Panc1 (cell line): ENCODE data around the gene FAM210B.

Experiments used
- CTCF ChIP-seq: fragments of 450-650 bp; IDR thresholded peaks from 2 replicates; pipeline ENCODE4 v1.5.1; 2017; ENCODE audit warnings: mild to moderate bottlenecking
- POLR2AphosphoS5 ChIP-seq: IDR thresholded peaks from 2 replicates; pipeline ENCODE4 v1.6.1; 2012; ENCODE audit warnings: mild to moderate bottlenecking, low read depth, low read length, moderate library complexity
- REST ChIP-seq, 2 experiments: IDR thresholded peaks; 2 replicates each; pipeline ENCODE4 v1.6.1; 2011 to 2012; ENCODE audit warnings: low read depth in 2 of 2, control low read depth in 1 of 2, low read length in 1 of 2, mild to moderate bottlenecking in 1 of 2, moderate library complexity in 1 of 2; ENCODE audit not compliant: insufficient read depth in 1 of 2
- SIN3A ChIP-seq: IDR thresholded peaks from 2 replicates; pipeline ENCODE4 v1.6.1; 2012; ENCODE audit warnings: low read depth, mild to moderate bottlenecking, low read length, moderate library complexity, borderline replicate concordance; ENCODE audit not compliant: insufficient read depth
- TCF7L2 ChIP-seq: IDR thresholded peaks from 2 replicates; pipeline ENCODE4 v1.6.1; 2011; ENCODE audit warnings: mild to moderate bottlenecking, low read depth, low read length, inconsistent platforms

GRCh38 chr20:56409521-56409920 is 50.7 kb downstream of the FAM210B start:
- TF ChIP-seq SIN3A (no peak), CTCF (no peak), REST (IDR thresholded peaks at IDR 0.05; ENCODE audit: insufficient read depth in 1 of 2, low read depth in 2 of 2, low read length in 1 of 2) (no peak), POLR2AphosphoS5 (no peak), TCF7L2 (no peak)
